HG02798 (cell line): ENCODE results near the gene KCTD1.
A peak's percentile ranks its signal among the peaks of the same experiment; 100 is the strongest.

Experiments
- ATAC-seq: cut with Tn5 transposase; IDR thresholded peaks from one replicate; pipeline ENCODE4 v1.9.1; 2021; ENCODE audit warnings: mild to moderate bottlenecking; ENCODE audit not compliant: unreplicated experiment, poor library complexity

Gene KCTD1

DNA sequence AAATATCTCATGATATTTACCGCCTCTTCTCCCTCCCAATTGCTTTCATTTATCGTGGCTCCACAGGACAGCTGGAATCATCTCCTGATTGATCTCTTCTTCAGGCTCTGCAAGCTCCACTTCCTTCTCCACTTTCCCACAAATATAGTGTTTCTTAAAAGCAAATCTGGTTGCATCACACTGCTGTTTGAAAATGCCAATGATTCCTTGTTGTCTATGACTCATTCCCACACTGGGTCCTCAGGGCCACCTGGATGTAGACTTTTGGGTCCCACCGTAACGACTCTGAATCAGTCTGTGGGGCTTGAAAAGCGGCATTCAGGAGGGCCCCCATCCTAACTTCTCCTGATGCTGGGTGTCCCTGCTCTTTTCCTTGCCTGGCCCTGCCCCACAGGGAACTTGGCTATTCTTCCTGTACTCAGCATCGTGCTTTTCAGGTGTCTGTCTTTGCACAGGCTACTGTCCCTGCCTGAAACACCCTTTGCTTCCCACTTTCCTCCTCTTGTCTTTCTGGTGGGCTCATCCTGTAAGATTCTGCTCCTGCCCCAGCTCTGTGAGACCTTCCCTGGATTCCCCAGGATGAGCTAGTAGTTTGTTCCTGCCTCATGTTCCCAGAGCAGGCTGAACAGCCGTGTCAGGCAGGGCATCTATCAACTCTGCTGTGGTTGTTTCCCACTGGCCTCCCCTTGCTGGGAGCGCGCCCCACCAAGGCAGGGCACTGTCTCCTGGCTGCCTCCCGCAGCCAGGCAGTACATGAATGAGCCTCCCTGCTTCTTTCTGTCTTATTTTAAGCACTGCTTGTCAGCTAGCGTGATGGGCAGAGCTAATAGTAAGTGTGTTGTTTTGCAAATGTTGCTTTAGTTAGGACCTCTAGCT lies 111.9 kb downstream of the KCTD1 start:
- no peak for ATAC-seq

DNA sequence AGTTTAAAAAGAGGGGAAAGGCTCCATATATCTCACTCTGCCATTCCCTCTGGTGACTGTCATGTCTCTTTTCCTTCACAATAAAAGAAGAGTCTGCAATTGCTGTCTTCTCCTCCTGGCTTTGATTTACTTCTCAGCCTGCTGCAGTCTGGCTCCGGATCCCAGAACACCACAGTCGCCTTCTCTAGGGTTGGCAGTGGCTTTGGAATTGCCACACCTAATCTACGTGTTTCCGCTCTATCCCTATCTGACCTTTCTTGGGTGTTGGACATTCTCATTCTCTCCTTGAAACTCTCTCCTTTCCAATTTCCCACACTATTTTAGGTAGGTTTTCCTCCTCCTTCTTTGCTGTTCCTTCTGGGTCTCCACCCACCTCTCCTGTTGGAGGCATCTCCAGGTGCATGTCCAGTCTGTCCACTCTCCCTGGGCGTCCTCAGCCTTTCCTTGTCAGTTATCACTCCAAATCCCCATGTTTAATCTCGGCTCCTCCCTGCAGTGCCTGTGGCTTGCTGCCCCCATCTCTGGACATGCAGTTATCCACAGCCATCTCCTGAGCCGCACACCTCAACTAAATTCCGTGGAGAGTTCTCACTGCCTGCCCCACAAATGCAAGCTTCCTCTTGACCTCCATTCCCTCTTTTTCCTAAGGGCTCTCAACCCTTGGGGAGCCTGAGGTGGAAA lies 112.8 kb downstream of the KCTD1 start:
- ATAC-seq = no peak

DNA sequence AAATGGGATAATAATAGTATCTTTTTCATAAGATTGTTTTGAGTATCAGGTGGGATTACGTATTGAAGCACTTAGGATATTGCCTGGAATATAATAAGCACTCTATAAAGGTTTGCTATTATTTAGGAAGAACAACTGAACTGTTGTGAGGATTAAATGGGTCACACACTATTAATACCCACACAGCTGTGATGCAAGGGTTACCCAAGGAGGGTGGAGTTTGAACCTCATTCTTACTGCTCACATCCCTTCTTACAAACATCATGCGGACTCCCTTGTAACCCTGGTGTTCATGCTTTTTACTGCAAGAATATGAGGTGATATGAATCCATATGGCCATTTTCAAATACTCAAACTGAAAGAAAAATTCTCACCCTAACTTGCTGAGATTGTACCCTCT lies 113.5 kb downstream of the KCTD1 start:
- no peak for ATAC-seq

DNA sequence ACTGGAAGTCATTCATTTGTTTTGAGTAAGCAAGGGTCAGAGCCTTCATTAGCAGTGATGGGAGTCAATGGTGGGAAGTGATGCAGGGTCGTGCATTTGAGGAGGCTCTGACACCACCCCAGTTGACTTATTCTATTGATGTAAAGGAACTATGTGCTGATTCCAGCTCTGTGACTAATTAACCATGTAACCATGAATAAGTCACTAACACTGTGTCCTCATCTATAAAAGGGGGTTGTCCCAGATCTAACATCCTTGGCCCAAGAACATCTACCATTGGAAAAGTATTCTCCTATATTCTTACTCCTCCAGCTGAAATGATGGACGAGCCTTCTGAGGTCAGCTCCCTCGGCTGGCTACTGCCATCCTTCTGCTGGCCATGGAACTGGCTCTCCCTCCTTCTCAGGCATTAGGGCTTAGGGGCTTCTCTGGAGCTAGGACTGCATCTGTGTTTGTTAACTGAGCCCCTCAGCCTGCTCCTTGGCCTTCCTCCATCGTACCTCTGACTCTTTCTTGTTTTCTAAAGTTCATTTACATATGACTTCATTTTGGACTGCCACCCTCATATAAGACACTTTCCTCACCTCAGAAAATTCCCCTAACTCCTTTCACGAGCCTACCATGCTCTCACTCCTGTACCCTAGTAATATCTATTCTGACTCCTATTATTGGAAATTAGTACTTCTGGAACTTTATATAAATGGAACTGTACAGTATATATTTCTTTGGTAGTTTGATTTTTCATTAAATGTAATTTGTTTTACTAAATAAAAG lies 115.5 kb downstream of the KCTD1 start:
- peak; percentile 67 for ATAC-seq

DNA sequence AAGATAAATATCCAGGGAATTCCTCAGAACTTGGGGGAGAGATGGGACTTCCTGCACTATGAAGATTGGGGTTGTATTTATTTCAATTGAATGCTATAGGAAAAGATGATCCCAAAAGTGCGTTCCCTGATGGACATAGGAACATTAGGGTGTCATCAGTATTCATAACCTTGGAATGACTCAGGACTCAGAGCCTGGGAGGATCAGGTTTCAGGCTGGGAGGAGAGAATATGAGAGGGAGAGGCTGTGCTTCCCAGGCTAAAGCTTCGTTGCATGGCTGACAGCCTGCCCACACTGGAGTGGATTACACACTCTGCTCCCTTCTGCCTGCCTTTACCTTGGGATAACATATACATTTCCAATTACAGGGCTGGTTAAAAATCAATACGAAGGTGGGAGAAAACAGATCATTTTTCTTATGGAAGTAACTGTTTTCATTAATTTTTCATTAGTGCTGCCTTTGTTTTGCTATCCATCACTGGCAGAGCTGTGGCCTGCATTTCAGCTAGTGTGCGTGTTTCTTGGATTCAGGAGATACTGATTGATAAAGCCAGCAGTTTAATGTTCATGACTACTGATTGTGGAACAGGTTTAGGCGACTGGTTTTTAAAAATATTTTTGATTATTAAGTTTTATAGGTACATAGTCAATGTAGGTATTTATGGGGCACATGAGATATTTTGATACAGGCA lies 118.7 kb downstream of the KCTD1 start:
- no peak for ATAC-seq

DNA sequence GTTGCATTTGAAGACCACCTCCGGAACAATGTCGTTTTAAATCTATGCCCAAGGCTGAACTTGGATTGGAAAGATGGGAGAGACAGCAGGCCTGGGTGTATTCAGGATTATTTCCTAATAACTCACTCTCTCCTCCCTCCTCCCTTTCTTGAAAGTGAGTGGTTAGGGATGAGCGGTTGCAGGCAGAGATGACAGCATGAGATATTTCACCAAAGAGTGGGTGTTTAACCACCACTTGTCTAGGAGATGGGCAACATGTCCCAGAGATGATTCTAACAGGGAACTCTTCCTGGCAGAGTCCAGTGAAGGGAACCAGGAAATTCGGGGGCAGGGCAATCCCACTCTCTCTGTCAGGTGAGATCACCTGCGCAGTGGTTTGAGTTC lies 123.2 kb downstream of the KCTD1 start:
- no peak for ATAC-seq

DNA sequence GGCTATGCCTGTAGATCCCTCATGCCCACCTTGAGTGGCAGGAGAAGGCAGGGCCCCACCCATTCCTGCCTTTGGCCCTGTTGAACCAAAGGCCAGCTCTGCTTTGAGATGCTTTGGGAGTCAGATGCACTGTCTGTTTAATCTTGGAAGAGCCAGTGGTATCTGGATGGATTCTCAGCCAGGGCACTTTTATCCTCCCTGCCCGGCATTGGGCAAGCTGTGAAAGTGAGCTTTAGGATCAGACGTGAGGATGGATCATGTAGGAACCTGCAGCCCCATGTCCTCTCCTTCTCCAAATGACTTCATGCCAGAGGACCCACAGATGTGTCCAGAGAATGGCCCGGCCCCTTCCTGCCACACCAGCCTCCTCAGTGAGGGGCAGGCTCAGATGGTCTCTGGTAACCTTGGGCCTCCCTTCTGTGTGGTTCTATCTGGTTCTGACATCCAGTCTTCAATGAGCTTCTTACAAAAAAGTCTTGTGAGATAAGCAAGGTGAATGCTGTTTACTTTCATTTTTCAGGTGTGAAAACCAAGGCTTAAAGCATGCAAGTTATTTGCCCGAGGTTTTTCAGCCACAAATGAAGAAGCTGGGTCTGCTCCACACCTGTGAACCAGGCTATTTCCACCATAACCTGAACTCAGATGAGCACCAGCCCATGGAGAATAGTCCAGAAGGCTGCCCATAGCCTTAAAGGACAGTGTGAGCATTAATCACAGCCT lies 123.8 kb downstream of the KCTD1 start:
- ATAC-seq = no peak

DNA sequence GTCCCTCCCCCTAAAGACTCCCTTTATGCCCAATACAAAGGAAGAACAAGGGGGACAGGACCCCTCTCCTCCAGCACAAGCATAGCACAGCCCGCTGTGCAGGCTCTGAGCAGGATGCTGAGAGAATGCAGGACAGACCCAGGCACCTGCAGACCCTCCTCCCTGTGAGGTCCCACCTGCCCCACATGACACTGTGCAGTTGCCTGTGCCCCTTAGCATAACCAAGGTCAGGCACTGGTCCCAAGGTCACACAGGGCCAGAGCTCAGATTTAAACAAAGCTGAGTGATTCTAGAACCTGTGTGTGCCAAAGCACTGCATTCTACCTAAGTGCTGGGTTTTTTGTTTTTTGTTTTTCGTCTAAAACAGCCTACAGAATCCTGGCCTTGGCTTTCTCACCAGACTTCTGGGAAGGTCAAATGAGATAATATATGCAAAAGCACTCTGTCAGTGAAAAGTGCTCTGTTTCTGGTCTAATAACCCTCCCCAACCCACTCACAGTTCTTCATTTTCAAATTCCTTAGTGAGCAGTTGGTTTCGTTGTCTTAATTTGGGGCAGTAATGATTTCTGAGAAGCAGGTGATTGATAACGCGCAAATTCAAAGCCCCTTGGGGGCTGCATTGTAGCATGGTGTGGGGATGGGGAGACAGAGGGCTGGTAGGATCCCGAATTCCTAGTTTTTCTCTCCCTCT lies 125.7 kb downstream of the KCTD1 start:
- ATAC-seq = peak; percentile 84

DNA sequence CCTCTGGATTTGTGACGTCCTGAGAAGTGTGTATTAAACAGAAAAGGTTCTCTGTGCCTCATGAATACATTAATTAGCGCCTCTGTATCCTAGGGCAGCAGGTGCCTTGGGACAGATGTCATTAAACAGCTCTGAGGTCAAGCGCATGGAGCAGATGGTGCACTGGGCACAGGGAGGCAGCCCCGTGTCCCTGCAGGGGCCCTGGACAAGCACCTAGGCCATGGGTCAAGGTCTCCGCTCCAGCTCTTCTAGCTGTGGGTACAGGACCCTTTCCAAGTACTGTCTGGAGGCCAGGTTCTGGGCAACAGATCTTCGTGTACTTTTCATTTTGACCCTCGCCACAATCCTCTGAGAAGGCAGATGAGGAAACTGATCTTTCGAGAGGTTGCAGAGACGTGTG lies 126.4 kb downstream of the KCTD1 start:
- no peak for ATAC-seq

DNA sequence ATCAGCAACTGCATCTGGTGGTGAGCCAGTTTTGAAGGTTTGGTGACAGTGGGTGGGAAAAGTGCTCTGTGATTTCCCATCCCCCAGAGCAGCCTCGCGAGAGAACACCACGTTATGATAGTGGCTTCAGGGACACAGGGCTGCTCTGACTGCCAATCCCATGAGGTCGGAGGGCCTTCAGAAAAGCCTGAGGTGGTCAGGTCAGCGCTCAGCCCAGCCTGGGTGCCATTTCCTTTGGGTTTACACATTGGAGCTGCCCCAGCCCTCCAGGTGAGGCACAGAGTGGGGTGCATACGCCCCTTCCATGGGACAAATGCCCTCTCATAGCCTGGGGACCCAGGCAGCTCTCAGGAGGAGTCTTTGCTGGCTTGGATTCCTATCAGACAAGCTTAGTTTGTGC lies 126.8 kb downstream of the KCTD1 start:
- no peak for ATAC-seq

DNA sequence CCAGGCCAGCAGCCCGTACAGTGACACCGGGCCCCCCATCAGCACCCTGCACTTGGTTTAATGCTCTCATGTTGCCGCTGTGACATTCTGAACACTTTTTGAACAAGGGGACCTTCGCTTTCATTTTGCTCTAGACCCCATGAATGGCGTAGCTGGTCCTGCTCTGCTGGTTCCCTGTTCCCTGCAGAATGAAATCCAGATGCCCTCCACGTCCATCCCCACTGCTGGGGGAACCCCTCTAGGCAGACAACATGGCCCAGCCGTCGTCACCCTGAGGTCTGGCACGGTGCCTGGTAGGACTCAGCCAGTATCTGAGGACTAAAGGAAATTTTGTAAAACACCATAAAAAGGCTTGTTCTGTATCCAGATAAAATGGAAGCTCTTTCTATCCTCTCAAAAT lies 128.6 kb downstream of the KCTD1 start:
- no peak for ATAC-seq

DNA sequence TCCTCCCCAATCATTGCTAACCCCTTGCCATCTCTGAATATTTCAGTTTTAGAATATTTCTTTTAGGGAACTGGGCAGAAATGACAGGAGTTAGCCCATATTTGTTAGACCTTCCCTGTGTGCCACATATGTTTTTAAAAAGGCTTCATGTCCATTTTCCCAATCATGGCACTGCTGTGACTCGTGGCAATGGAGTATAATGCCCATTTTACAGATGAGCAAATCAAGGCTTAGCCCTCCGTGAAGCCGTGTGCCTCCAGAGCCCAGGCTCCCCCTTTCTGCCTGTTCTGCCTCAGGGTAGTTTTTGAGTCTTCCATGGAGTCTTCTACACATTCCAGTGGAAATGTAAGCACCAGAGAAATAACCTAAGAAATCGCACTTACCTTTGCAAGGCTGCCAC lies 130.1 kb downstream of the KCTD1 start:
- no peak for ATAC-seq

DNA sequence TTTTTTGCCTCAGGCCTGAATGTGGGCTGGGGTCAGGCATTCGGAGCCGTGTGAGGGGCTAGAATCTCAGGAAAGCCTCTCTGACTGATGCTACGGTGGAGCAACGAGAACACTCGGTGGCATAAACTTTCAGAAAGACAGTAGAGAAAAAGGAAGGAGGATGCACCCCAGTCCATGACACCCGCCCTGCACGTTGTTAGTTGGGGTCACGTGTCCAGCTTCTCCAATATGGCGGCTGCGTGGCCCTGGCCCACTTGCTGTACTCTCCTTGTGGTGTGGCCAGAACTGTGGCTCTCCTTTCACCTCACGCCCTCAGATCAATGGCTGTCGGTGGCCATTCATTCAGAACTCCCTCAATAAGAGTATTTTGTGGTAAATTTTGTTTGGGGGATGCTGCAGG lies 131.2 kb downstream of the KCTD1 start:
- no peak for ATAC-seq

DNA sequence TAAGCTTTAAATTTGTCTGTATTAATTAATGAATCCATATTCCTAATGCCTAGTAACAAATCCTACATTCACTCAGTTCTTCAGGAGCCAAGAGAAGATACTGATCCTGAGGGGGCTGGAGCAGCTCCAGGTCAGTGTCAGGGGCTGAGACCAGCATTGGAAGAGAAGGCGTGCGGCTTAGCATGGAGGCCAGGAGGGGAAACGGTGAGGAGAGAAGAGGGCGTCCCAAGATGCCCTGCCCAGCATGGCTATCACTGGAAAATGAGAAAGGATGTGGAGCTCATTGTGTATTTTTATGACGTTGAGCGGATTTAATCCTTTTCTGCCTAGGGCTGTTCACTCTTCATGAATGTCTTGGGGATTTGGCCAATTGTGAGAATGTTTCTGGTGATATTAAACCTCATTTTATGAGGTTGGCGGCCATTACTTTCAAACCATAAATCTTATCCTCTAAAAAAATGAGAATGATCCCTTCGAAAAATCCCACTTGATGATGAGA lies 131.7 kb downstream of the KCTD1 start:
- ATAC-seq = no peak

DNA sequence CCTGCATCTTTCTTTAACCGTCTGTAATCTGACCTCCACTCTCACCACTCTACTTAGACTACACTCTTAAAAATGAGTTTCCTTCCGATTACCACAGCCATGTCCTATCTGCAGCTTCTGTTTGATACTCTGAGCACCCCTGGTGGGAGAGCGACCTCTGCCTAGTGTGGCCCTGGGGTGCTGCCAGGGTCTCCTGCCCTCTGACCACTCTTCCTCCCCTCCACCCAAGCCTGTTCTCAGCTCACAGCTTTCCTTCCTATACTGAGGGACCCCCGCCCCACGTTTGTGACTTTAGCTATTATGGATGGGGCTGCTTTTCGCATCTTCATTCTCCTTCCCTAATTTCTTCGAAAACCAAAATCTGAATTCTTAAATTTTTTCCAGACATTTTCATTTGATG lies 132.7 kb downstream of the KCTD1 start:
- ATAC-seq = no peak

DNA sequence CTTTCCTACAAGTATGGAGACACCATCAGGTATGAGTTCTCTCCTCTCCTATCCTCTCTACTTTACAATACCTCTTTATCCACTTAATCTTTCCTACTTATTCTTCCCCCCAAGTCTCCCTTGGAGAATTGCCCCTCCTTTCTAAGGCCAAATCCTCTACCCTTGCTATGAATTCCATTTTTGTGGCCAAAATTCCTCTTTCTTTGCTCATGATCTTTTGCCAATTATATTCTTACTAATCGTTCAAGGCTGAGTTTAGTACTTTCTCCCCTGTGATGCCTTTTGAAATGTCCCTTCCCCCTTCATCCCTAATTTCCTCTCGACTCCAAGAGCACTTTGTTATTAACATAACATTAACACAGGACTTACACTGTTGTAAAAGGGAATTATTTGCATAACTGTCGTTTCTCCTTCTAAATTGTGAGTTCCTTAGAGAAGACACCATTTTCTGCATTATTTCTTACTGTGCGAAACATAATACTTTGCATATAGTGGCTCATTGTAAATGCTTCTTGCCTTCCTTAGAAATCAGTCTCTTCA lies 133.4 kb downstream of the KCTD1 start:
- no peak for ATAC-seq

DNA sequence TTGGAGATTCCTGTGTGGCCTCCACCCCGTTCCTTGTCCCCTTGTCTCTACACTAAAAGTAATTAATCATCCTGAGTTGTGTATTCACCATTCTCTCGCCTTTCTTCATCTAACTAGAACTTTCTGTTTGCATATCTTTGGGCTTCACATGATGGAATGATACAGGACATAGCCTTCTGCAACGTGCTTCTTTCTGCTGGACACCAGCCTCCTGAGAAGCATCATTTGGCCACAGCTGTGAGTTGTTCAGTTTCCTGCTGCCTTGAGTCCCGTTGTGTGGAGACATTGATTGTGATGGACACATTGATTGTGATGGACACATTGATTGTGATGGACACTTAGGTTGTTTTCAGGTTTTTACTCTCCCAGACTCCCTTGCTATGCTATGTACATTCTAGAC lies 139.3 kb downstream of the KCTD1 start:
- ATAC-seq = no peak

DNA sequence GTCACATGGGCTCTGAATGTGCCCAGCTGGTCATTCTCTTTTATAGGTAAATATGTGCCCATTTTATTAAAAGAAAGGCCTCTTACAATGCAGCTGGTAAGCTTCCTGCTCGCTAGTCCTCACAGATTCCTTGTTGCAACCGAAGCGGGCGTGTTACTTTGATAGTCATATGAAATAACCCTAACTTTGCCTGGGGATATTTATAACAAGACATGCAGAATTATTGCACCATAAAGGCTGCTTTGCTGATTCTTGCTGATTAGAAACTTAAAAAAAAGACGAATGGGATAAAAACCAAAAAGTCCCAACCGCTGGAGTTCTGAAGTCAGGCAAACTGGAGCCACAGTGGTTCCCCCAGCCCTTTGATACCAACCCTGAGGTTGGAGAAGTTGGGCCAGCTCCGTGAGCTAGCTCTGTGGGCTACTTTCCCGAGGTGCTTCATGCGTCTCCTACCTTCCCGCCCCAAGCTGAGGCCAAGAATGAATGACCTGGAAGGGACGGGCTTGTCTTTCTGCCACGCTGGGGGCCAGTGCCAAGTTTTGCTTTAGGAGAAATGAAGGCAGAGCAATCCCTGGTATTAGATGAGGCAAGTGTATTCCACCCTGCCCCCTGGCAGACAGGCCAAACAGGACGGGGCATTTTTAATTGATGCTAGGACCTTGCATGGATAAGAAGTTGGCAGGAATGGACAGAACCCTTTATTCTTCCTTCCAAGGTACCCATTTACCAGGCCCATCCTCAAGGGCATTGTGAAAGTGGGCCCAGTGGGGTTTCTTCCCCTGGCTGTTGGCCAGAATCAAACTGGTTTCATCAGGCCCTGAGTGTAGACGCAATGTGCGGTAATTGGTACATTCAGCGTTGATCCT lies 140.4 kb downstream of the KCTD1 start:
- ATAC-seq = no peak
